Tibial artery (tissue), 4 donors: ENCODE data around the gene CRYGN.

Experiments
- DNase-seq, 2 donors: peaks; one replicate each; pipeline ENCODE4 v3.0.0-alpha.2; 2019
- H3K27ac ChIP-seq, 2 donors: fragments of 200-600 bp; sonication (generic) in 1 of 2; 1 replicate in 1 of 2; 2 replicates in 1 of 2; pipeline ENCODE4 v1.5.1; 2018 to 2019; ENCODE audit warnings: mild to moderate bottlenecking in 1 of 2
- H3K27me3 ChIP-seq, 2 donors: fragments of 200-600 bp; sonication (generic) in 1 of 2; one replicate each; pipeline versions ENCODE4 v1.5.1 to v1.6.0; 2016 to 2019
- H3K36me3 ChIP-seq, 3 donors: fragments of 200-600 bp; sonication (generic) in 2 of 3; one replicate each; pipeline ENCODE4 v1.5.1; 2016 to 2019; ENCODE audit warnings: mild to moderate bottlenecking in 2 of 3
- H3K4me1 ChIP-seq, 4 donors: fragments of 200-600 bp; sonication (generic) in 2 of 4; 1 replicate in 3 of 4; 2 replicates in 1 of 4; pipeline ENCODE4 v1.5.1; 2016 to 2019
- H3K4me3 ChIP-seq, 2 donors: fragments of 200-600 bp; sonication (generic) in 1 of 2; 1 replicate in 1 of 2; 2 replicates in 1 of 2; pipeline ENCODE4 v1.5.1; 2018 to 2019; ENCODE audit warnings: mild to moderate bottlenecking in 2 of 2
- H3K9me3 ChIP-seq, 3 donors: fragments of 200-600 bp; sonication (generic) in 1 of 3; one replicate each; pipeline ENCODE4 v1.5.1; 2016 to 2019
- intact Hi-C: fragments of 100-400 bp; cut with DNase I; formaldehyde crosslinking; loops from one replicate; pipeline ENCODE4 v1.15.0; 2023; ENCODE audit warnings: low total_unique reads
- TF ChIP-seq, protein P1 (sequence below), 2 experiments: fragments of 200-600 bp in 1 of 2; fragments of 450-650 bp in 1 of 2; IDR thresholded peaks; one replicate each; pipeline ENCODE4 v1.5.1; 2017 to 2019; ENCODE audit warnings: antibody characterized with exemption in 2 of 2, mild to moderate bottlenecking in 1 of 2, moderate library complexity in 1 of 2

The CRYGN gene

DNA sequence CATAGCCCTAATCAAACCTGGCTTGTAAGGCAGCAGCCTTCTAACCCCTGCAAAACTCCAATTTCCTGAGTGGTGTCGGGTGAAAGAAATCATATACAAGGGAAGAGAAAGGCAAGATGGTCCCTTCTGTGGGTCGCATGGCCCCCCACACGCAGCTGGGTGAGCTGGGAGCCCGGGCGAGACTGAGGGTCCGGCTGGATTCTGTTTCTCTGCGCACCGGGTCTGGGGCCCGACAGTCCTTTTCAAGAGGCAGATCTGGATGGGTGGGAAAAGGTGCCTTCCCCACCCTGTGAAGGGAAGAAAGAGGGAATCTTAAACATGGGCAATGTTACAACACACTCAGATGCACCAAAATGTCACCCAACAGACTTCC lies 48.6 kb downstream of the CRYGN start:
- peaks cover 0 to 6% (median 0%) of the 10 kb centered on the region in 3 donors for H3K36me3 ChIP-seq
- peaks cover 0 to 30% of the 10 kb centered on the region in 2 donors for H3K27me3 ChIP-seq
- no peak overlapping the region for H3K4me3 ChIP-seq
- no peaks in the 10 kb centered on the region for H3K9me3 ChIP-seq
- no peak for DNase-seq
- peaks cover 0 to 9% (median 2%) of the 10 kb centered on the region in 4 donors for H3K4me1 ChIP-seq
- intact Hi-C loops, result no loop called here
- no peak overlapping the region for H3K27ac ChIP-seq
- TF ChIP-seq, protein P1, sequence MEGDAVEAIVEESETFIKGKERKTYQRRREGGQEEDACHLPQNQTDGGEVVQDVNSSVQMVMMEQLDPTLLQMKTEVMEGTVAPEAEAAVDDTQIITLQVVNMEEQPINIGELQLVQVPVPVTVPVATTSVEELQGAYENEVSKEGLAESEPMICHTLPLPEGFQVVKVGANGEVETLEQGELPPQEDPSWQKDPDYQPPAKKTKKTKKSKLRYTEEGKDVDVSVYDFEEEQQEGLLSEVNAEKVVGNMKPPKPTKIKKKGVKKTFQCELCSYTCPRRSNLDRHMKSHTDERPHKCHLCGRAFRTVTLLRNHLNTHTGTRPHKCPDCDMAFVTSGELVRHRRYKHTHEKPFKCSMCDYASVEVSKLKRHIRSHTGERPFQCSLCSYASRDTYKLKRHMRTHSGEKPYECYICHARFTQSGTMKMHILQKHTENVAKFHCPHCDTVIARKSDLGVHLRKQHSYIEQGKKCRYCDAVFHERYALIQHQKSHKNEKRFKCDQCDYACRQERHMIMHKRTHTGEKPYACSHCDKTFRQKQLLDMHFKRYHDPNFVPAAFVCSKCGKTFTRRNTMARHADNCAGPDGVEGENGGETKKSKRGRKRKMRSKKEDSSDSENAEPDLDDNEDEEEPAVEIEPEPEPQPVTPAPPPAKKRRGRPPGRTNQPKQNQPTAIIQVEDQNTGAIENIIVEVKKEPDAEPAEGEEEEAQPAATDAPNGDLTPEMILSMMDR (IDR thresholded peaks at IDR 0.05), result no peak

DNA sequence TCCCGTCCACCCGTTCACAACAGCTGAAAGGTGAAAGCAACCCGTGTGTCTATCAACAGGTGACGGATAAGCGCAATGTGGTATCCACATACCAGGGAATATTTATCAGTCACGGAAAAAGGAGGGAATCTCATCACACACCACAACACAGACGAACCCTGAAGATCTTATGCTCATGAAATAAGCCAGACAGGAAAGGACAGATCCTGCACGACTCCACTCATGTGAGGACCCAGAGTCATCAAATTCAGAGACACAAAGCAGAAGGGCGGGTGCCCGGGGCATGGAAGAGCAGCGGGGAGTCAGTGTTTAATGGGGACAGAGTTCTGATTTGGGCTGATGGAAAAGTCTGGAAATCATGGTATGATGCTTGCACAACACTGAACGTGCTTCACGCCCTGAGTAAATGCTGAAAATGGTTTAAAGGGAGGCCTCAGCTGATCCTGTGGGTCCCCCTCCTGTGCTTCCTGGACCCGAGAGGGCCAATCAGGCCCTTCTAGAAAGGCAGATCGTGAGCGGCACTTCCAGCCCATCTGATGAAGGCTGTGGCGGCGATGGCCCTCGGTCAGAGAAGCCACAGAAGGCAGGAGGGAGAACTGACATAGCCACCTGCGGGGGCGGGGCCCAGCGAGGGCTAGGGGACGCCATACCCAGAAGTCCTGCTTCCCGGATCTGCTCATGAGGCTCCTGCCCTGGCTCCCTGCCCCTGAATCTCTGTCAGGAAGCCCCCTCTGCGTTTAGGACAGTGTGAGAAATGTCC lies 49.2 kb downstream of the CRYGN start:
- Histone ChIP-seq H3K4me1 (peaks cover 0 to 14% (median 6%) of the 10 kb centered on the region in 4 donors), H3K27me3 (peaks cover 0 to 25% of the 10 kb centered on the region in 2 donors), H3K4me3 (no peak overlapping the region), H3K27ac (no peak overlapping the region), H3K9me3 (no peaks in the 10 kb centered on the region), H3K36me3 (peaks cover 0 to 4% (median 0%) of the 10 kb centered on the region in 3 donors)
- DNase-seq, result no peak
- intact Hi-C loops, result no loop called here
- TF ChIP-seq, protein P1 (IDR thresholded peaks at IDR 0.05), result no peak

DNA sequence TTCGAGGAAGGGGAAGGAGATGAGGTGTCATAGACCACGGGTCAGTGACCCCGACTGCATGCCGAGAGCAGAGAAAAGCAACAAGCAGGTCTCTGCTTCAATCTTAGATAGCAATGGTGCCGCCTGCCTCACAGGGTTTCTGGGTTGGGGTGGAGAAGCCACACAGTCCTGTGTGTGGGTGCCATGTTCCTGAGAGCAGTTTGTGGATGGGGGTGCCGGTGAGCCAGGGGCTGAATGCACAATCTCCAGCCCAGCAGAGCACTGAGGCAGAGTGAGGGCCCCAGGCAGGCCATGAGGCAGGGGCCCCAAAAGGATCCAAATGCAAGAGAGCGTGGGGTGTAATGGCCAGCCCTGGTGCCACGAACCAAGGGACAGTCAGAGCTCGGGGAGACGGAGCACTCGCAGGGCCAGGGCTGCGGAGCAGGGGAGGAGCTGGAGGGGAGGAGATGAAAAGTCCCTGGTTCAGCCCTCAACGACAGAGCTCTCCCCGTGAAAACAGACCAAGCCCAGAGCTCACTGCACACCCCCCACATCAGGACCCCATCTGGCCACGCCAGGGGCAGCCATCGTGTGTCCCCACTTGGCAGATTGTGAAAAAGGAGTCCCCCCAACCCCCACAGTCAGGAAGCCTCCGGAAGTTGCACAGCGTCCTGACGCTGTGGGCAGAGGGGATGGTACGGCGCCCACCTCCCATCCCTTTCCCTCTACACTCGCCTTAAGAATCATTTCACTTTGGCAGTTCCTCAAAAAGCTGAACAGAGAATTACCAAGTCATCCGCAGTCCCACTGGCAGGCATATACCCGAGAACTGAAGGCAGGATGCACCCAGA lies 50.0 kb downstream of the CRYGN start:
- TF ChIP-seq, protein P1 (IDR thresholded peaks at IDR 0.05), result no peak
- H3K9me3 ChIP-seq, result no peaks in the 10 kb centered on the region
- intact Hi-C loops, result no loop called here
- no peaks in the 10 kb centered on the region for H3K36me3 ChIP-seq
- H3K27me3 ChIP-seq, result peaks cover 0 to 19% of the 10 kb centered on the region in 2 donors
- no peak for DNase-seq
- H3K4me3 ChIP-seq, result no peak overlapping the region
- H3K27ac ChIP-seq, result no peak overlapping the region
- peaks cover 0 to 20% (median 14%) of the 10 kb centered on the region in 4 donors for H3K4me1 ChIP-seq

DNA sequence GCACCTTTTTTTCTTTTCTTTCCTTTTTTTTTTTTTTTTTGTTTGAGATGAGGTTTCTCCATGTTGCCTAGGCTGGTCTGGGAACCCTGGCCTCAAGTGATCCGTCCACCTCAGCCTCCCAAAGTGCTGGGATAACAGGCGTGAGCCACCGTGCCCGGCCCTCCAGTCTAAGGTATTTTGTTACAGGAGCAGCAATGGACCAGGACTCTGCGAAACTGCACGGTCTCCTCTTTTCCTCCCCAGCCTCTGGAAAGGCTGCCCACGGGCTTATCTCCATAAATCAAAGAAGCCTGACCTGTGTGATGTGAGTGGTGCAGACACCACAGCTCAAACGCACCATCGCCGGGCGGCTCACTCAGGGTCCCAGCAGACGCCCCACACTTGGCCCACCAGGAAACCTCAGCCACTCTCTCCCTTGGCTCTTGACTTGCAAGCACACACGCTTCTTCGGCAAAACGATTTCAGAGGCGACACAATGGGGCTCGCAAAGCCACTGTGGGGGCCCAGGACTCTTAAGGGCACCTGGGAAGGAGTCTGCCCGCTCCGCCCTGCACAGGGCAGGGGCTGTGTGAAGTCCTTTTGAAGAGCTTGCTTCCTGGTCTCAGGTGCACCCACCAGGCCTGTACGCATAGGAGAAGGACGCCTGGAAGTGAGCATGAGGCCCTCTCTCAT lies 50.7 kb downstream of the CRYGN start:
- TF ChIP-seq, protein P1 (IDR thresholded peaks at IDR 0.05), result no peak

DNA sequence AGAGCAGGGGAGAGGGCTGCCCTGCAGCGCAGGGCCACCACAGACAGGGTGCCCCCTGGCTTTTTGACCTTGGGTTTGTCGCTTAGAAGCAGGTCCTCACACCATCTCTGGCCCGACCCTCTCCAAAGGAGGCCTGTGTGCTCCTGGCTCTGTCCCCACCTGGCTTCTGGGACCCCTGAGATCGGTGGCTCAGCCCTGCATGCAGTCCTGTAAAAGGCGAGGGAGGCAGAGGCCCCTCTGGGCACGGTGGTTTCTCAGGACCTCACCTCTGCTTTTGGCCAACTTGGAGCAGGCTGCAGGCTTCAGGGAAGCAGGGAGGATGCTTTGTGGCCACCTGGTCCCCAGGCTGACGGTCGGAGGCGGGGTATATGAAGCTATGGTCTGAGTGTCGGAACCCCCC lies 51.5 kb downstream of the CRYGN start:
- Histone ChIP-seq H3K4me3 (no peak overlapping the region), H3K27me3 (peaks cover 0 to 10% of the 10 kb centered on the region in 2 donors), H3K4me1 (peaks cover 0 to 21% (median 15%) of the 10 kb centered on the region in 4 donors), H3K27ac (no peak overlapping the region), H3K9me3 (no peaks in the 10 kb centered on the region), H3K36me3 (no peaks in the 10 kb centered on the region)
- no peak for DNase-seq
- intact Hi-C loops, result no loop called here
- TF ChIP-seq, protein P1 (IDR thresholded peaks at IDR 0.05), result no peak

More for the DNA sequence above, 50.7 kb downstream of the CRYGN start:
- Histone ChIP-seq H3K4me1 (peaks cover 0 to 21% (median 15%) of the 10 kb centered on the region in 4 donors), H3K9me3 (no peaks in the 10 kb centered on the region), H3K27ac (no peak overlapping the region), H3K36me3 (no peaks in the 10 kb centered on the region), H3K27me3 (peaks cover 0 to 17% of the 10 kb centered on the region in 2 donors), H3K4me3 (no peak overlapping the region)
- intact Hi-C loops, result no loop called here
- no peak for DNase-seq
